ENCODE results near the gene DRG2.

Gene DRG2

GRCh38 chr17:18079543-18079942 lies 8.2 kb upstream of the DRG2 start:
- no peak for DNase-seq

- no peak for DNase-seq
Measured at GRCh38 chr17:18084256-18084655, 3.5 kb upstream of the DRG2 start.

- DNase-seq, result no peak
Measured at GRCh38 chr17:18089613-18090012, 1.9 kb downstream of the DRG2 start.

- peak; percentile 26 for DNase-seq
Measured at GRCh38 chr17:18093616-18094408, 6.1 kb downstream of the DRG2 start.

GRCh38 chr17:18094409-18094807 lies 6.7 kb downstream of the DRG2 start:
- DNase-seq, result no peak

GRCh38 chr17:18099516-18099915 lies 11.8 kb downstream of the DRG2 start:
- no peak for DNase-seq

GRCh38 chr17:18100616-18101015 lies 12.9 kb downstream of the DRG2 start:
- no peak for DNase-seq

- DNase-seq, result no peak
Measured at GRCh38 chr17:18101828-18102227, 14.1 kb downstream of the DRG2 start.

GRCh38 chr17:18102640-18103039 lies 14.9 kb downstream of the DRG2 start:
- DNase-seq, result no peak

GRCh38 chr17:18105027-18105426 lies 17.3 kb downstream of the DRG2 start:
- DNase-seq, result no peak

GRCh38 chr17:18105595-18105994 lies 17.8 kb downstream of the DRG2 start:
- no peak for DNase-seq

GRCh38 chr17:18106211-18106610 lies 18.5 kb downstream of the DRG2 start:
- no peak for DNase-seq

- DNase-seq, result no peak
Measured at GRCh38 chr17:18107061-18107790, 19.5 kb downstream of the DRG2 start.

GRCh38 chr17:18107971-18108370 lies 20.2 kb downstream of the DRG2 start:
- no peak for DNase-seq

GRCh38 chr17:18108401-18109312 lies 20.9 kb downstream of the DRG2 start, which contains the start of gene MYO15A:
Gene MYO15A (plus strand): TSS chr17:18108756. CDS start chr17:18118801, 10,045 bp downstream.
- DNase-seq, result no peak

- no peak for DNase-seq
Measured at GRCh38 chr17:18109935-18110485, 22.3 kb downstream of the DRG2 start.

GRCh38 chr17:18110636-18111145 lies 22.9 kb downstream of the DRG2 start:
- no peak for DNase-seq

- DNase-seq, result no peak
Measured at GRCh38 chr17:18111330-18111971, 23.7 kb downstream of the DRG2 start.

- no peak for DNase-seq
Measured at GRCh38 chr17:18115517-18115916, 27.8 kb downstream of the DRG2 start.

GRCh38 chr17:18116078-18116477 lies 28.3 kb downstream of the DRG2 start:
- no peak for DNase-seq

GRCh38 chr17:18117533-18117932 lies 29.8 kb downstream of the DRG2 start:
- DNase-seq, result no peak

Measured in NCI-H446 treated with DMSO at 0.1 percent for 48 hours (cell line).